CD4-positive, alpha-beta T cell treated with Interleukin-4 for 4 hours (primary cell): ENCODE measurements around the gene SSR2.
A peak's percentile ranks its signal among the peaks of the same experiment; 100 is the strongest.
"Not testable (repeated sequence)": the region's sequence is repeated elsewhere in the genome, so short reads cannot be mapped to it uniquely, and the experiment has no call there.

Experiments used
- DNase-seq: peaks from one replicate; pipeline ENCODE4 v3.0.0-alpha.2; 2020

SSR2 gene

GRCh38 chr1:156045076-156045475 is 24.3 kb upstream of the SSR2 start:
- DNase-seq, result no peak

- no peak for DNase-seq
Observed at GRCh38 chr1:156042828-156043227, 22.1 kb upstream of the SSR2 start.

GRCh38 chr1:156034991-156035390 is 14.2 kb upstream of the SSR2 start:
- DNase-seq, result not testable (repeated sequence)

- no peak for DNase-seq
Observed at GRCh38 chr1:156033011-156033410, 12.3 kb upstream of the SSR2 start.

DNA sequence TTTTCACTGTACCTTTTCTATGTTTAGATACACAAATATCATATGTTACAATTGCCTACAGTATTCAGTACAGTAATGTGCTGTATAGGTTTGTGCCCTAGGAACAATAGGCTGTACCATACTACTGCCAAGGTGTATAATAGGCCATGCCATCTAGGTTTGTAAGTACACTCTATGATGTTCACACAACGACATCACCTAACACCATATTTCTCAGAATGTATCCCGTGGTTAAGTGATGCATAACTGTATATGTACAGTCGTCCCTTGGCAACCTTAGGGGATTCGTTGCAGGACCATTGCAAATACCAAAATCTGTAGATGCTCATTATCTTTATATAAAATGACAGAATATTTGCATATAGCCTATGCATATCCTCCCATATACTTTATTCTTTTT is 5.8 kb upstream of the SSR2 start:
- no peak for DNase-seq

DNA sequence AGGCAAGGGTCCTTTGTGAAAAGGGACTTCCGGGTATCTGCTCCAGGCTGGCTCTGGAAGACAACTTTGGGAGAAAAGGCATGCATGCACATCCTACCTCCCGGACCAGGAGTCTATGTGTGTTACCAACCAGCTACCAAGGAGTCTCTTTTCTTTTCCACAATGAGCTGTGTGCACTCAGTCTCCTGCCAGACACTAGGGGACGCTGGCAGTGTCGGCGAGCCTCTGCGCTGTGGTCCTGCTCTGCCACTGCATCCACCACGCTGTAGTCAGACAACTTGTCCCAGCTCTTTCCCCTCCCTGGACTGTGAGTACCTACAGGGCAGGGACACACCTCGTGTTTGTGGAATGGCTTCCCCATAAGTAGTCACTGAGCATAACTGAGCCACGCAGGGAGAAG is 5.1 kb upstream of the SSR2 start:
- DNase-seq, result no peak

DNA sequence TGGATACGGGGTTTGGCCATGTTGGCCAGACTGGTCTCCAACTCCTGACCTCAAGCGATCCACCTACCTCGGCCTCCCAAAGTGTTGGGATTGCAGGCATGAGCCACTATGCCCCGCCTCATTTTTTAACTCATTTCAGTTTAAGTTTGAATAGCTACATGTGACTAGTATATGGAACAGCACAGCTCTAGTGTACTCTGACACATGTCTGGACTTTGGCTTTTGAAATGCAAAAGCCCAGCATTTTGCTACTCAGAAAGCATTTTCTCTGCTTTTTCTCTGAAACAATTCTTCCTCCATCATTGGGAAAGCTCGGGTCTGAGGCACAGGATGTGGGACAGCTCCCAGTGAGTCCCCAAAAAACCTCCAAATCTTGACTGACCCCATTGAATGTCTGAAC is 4.0 kb upstream of the SSR2 start:
- DNase-seq, result no peak

- no peak for DNase-seq
Observed at GRCh38 chr1:156021954-156022353, 1.2 kb upstream of the SSR2 start.

GRCh38 chr1:156021093-156021428 is 310 bp upstream of the SSR2 start:
- DNase-seq, result no peak

DNA sequence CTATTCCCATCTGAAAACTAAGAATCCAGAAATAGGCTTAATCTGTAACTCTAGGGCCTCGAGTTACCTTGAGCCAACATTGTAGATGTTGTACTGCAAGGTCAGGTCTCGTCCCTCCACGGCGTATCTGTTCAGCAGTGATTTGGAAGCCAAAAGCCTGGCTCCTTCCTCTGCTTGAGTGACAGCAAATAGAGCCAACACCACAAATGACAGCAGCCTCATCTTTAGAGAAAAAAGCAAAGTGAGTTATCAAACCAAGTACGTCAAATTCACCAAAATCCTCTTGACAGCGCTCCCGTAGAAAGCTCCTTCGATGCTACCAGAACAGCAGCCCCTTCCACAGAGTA is 832 bp downstream of the SSR2 start:
- no peak for DNase-seq

DNA sequence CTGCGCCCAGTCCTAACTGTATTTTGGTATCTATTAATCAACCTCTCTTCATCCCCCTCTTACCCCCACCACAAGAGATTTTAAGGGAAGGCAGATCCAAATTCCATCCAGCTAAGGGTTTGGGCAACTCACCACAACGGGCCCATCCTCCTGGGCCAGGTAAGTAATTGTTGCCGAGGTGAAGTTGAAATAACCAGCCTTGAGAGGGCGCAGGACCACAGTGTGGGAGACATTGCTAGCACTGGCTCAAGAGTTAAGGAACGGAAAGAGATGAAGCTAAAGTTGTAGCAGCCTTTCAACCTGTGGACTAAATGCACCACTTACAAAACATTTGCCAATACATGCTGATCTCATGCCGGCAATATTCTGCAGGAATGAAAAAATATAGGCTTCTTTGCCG is 5.9 kb downstream of the SSR2 start:
- DNase-seq, result no peak

DNA sequence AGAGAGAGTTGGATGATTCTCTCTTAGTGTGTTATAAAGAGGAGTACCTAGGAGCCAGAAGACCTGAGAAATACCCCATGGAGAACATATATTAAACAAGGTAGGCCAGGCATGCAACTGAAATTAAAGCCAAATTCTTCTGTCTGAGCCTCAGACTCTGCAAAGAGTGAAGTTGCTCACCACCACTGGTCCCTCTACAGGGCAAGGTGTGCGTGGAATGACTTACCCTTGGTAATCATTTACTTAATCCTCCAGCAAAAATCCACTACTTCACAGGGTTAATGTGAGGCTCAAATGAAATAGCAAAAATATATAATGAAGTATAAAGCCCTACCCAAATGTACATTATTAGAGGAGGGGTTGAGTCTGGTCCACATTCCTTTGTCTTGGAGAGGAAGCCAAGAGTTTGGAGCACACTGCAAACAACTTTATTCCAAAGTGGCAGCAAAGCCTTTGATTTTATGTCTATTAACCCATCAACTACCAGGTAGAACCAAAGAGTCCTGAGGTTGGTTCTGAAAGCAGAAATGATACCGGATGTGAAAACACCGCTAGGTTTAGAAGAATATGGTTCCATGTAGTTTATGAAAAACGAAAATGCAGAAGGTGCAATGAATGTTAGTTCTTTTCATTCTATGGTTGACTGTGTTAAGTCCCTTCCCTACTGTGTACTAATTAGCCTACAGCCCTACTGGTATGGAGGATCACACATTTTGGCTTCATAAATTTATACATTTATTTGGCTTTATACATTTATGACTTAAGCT is 8.5 kb downstream of the SSR2 start:
- DNase-seq, result no peak

- DNase-seq, result no peak
Observed at GRCh38 chr1:156009404-156009803, 11.3 kb downstream of the SSR2 start.

DNA sequence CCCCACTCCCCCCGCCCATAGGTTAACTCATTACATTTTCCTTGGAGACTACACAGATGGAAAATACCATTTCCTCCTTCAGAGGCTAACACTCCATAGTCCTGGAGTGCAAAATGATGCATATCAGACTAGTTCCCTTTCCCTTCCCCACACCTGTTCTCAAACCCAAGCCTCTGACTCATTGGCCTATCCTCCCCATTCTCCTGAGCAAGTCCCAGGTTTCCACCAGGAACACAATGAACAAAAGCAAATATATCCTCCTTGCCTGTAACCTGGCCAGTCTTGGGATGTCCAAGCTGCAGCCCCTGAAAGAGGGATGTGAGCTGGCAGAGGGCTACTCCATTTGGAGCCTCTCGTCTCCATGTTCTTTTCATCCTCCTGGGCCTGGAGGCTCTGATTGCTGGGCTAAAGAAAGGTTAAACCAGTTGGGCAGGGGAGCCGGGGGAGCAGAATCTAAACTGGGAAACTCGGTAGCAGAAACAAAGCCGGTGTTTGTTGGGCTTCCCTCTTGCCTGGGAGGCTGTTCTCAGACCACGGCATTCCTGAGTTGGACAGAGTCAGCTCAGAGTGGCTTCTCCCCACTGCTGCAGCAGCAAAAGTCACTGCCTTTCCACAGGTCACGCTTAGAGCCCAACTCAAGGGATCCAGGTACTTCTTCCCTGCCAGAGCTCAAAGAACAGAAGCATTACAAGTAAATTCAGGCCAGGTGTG is 13.9 kb downstream of the SSR2 start:
- no peak for DNase-seq

DNA sequence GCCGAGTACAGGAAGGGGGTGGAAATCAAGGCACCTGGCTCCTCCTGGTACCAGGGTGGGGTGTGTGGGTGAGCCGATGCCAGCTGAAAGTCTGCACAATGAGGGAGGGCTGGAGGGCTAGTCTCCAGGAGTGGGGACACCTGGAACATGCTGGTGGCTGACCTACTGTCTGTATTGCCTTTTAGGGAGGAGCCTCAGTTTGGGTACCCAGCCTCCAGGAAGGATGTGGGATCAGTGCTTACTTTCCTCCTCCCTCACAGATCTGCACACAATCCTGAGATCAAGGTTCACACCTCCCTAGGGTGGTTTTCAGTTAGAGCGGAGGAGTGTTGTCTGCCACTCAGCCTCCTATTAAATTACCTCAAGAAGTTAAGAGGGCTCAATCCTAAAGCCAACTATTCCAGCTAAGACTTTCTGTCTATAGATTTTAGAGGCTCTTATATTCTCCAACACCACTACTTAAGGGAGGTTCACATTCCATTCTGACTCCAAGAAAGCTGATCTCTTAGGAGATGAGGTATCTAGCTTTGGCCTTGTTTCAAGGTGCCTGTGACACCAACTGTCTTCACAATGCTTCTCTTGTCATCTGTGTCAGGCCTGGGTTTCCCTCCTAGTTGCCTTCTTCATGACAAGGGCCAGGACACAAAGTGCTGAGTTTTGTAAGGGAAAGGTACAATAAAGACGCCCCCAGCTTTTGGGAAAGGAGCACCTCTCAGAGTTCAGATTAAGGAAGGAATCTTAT is 15.7 kb downstream of the SSR2 start:
- peak; percentile 52 for DNase-seq

GRCh38 chr1:156003923-156004188 is 16.9 kb downstream of the SSR2 start:
- no peak for DNase-seq

- DNase-seq, result no peak
Observed at GRCh38 chr1:156002188-156002911, 18.4 kb downstream of the SSR2 start.

DNA sequence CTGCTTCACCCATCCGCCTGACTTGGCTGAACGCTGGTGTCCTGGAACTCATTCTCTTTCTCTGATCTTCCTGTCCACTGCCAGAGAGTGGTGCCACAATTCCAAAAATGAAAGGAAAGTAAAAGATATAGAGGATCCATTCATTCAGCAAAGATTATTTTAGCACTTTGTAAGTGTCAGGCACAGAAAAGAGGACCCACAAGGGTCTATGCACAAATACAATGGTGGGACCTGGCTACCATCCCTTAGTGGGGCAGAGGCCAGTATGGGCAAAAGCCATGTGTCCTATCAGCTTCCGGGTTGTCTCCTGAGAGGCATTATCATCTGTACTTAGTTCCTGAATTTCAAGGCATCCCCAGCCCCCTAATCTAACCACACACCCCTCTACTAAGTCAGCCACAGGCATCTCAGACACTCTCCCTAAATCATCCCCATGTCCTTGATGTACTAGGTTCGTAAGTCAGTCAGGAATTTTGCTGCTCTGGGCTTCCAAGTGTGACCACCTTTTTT is 19.0 kb downstream of the SSR2 start:
- DNase-seq, result no peak

DNA sequence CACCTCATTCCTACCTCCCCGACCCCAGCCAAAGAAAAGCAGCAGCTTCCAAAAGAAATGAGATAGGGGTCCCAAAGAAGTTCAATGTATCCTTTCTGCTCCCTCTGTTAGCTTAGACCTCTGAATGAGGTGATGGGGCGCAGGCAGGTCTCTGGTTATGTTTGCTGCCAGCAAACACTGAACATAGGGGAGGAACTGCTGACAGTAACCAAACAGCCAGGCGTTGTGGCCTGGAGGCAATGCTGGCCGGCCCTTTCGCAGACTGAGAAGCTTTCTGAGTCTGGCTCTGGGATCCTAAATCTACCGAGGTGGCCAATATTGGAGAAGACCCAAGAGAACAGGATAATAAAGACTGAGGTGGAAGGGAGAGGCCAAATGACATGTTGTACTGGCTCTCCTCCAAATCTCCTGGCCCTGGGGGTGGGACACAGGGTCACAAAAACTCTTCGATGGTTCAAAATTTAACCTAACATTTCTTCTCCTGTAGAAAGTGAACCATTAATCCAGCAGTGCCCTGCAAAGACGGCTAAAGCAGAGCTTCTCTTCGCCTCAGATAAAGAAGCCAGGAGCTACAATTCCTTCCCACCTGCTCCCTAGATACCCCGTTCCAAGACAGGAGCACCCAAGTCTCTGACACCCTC is 19.6 kb downstream of the SSR2 start:
- DNase-seq, result no peak

DNA sequence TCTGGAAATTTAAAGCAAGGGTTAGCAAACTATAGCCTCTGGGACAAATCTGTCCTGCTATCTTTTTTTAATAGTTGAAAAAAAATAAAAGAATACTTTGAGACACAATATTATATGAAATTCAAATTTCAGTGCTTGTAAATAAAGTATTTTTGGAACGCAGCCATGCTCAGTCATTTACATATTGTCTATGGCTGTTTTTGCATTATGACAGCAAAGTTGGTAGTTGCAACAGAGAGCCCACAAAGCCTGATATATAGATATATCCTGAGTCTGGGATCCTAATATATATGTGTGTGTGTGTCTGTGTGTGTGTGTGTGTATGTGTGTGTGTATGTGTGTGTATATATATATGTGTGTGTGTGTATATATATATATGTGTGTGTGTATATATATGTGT is 20.8 kb downstream of the SSR2 start:
- DNase-seq, result no peak

DNA sequence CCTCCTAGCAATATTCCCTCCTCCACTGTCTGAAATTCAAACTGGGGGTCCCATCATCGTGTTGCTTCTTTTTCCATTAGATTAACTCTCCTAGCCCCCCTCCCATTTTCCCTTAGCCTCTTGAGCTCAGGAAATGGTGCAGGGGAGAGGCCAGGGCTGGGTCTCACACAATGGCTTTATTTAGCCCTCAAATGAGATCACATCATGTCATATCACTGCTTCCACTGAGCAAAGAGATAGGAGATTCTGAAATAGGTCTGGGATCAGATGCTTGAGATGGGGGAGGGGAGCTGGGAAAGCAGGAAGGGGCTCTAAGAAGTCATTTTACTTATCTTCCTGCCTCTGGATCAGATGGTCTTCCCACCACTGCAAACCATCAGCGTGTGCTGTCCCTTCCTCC is 24.6 kb downstream of the SSR2 start:
- DNase-seq, result no peak

DNA sequence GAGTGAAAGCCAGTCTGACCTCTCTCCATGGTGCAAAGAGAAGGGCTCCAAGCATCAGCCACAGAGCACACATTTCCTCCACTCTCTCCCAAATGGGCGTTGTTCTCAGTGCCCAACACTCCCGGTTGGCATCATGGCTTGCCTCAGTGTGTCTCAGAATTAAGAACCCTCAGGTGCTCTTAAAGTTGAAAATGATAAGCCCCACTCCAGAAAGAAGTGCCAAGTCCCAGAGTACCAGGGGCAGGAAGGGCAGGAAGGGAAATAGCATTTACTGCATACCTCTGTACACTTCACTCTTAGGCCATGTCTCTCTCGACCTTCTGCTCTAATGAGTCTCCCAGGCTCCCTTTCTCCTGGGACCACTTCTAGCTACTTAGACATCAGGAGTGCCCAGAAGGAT is 27.2 kb downstream of the SSR2 start:
- DNase-seq, result no peak
